Erythroblast (primary cell): ENCODE results near the gene IFT52.
"Not testable (repeated sequence)": the region's sequence is repeated elsewhere in the genome, so short reads cannot be mapped to it uniquely, and the experiment has no call there.

Source experiments
- DNase-seq, 2 experiments: peaks; one replicate each; lab custom pipeline; 2025; lab: John Stamatoyannopoulos, UW
- GATA1 ChIP-seq: IDR thresholded peaks from 2 replicates; pipeline ENCODE4 v1.6.1; 2011; ENCODE audit warnings: low read depth, mild to moderate bottlenecking, control low read depth, low read length, moderate library complexity
- POLR2A ChIP-seq: IDR thresholded peaks from 2 replicates; pipeline ENCODE4 v1.6.1; 2011; ENCODE audit warnings: mild to moderate bottlenecking, low read length

Gene IFT52

DNA sequence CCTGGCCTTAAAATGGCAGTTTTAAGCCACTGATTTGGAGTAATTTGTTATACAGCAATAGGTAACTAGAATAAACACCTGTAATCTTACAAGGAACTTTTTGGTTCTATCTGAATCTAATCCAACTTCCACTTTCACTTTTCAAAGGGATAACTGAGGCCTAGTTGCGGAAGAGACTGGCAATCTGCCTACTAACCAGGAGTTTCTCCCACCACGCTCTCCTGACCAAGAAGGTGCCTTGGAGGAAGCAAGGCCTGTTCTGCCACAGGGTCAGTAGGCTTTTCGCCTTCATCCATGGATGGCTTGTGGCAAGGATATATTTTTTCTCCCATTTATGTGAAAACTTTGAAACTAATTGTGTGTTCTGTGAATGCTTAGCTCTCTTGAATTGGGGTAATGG is 63.2 kb downstream of the IFT52 start:
- no peak for TF ChIP-seq GATA1
- no peak for TF ChIP-seq POLR2A

DNA sequence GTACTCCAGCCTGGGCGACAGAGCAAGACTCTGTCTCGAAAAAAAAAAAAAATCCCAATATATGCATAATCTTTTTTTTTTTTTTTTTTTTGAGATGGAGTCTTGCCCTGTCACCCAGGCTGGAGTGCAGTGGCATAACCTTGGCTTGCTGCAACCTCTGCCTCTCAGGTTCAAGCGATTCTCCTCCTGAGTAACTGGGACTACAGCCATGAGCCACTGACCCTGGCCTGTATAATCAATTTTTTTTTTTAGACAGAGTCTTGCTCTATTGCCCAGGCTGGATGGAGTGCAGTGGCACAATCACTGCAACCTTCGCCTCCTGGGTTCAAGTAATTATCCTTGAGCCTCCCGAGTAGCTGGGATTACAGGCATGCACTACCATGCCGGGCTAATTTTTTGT is 64.4 kb downstream of the IFT52 start:
- DNase-seq, result not testable (repeated sequence)

More for the DNA sequence above, 63.2 kb downstream of the IFT52 start:
- no peak for DNase-seq

DNA sequence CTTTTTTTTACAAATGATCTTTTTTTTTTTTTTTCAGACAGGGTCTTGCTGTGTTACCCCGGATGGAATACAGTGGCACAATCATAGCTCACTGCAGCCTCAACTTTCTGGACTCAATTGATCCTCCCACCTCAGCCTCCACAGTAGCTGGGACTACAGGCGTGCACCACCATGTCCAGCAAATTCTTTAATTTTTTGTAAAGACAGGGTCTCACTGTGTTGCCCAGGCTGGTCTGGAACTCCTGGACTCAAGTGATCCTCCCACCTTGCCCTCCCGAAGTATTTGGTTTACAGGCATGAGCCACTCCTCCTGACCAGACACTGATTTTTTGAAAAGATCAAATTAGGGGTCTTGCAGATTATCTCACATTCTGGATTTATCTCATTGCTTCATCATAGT is 65.2 kb downstream of the IFT52 start:
- DNase-seq, result no peak

DNA sequence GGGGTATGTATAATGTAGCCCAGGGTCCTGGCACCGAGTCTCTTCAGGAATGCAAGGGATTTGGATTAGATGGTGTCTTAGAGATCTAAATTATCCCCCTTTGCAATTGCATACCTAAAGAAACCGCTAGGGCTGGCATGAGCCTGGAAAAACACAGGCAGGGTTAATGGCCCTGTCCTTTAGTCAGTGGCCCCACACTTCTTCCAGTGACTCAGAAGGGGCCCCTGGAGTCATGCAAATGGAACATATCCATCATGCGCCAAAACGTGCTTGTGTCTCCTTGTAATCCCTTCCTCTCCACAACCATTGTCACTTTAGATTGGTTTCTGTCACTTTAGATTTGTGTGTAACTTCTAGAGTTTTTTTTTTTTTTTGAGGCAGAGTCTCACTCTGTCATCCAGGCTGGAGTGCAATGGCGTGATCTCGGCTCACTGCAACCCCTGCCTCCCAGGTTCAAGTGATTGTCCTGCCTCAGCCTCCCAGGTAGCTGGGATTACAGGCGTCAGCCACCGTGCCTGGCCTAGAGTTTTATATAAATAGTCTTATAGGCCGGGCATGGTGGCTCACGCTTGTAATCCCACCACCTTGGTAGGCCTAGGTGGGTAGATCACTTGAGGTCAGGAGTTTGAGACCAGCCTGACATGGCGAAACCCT is 67.5 kb downstream of the IFT52 start:
- TF ChIP-seq GATA1, result no peak
- no peak for TF ChIP-seq POLR2A
- peak; percentile 63 to 68 for DNase-seq

More for the DNA sequence above, 65.2 kb downstream of the IFT52 start:
- TF ChIP-seq POLR2A (no peak), GATA1 (no peak)

DNA sequence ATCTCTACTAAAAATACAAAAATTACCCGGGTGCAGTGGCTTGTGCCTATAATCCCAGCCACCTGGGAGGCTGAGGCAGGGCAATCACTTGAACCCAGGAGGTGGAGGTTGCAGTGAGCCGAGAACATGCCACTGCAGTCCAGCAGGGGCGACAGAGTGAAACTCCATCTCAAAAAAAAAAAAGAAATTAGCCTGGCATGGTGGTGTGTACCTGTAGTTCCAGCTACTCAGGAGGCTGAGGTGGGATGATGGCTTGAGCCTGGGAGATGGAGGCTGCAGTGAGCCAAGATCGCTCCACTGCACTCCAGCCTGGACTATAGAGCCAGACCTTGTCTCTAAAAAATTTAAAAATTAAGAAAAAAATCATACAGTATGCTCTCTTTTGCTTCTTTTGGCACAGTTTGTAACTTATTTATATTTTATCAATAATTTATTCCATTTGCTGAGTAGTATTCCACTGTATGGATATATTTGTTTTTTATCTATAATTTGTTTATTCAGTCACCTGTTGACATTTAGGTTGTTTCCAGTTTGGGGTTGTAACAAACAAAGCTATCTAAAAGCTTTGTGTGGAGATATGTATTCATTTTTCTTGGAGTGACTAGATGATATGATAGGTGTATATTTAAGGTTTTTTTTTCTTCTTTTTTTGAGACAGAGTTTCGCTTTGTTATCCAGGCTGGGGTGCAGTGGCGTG is 68.1 kb downstream of the IFT52 start:
- TF ChIP-seq POLR2A (no peak), GATA1 (no peak)
- peak; percentile 31 to 54 for DNase-seq

DNA sequence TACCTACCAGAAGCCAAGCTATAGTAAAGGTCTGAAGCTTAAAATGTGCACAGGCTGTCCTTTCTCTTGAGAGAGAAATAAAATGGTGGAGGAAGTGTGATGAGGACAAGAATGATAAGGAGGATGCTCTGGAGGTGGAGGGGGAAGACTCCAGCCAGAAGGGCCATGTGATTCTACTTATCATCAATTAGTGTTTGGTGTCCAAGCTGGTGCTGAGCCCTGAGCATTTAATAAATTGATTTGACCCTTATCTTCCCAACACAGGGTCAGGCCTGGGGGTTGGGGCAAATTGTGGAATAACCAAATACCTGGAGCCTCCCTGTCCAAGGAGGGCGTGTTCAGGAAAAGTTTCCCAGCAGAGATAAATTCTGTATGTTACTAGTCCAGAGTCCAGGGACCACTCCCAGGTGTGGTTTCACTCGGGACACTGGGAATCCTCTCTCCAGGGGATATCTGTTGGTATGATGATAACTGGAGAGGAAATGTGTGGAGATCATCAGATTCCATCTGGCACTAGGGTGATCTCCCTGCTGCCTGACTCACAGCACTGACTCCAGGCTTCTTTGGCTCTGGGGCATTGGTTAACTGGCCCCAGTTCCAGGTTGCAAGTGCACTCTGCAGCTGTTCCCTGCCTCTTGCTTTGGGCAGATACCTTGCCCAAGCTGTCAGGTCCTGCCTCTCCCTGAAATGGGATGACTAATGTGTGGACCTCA is 72.4 kb downstream of the IFT52 start:
- peak; percentile 30 to 68 for DNase-seq
- TF ChIP-seq POLR2A (no peak), GATA1 (no peak)

DNA sequence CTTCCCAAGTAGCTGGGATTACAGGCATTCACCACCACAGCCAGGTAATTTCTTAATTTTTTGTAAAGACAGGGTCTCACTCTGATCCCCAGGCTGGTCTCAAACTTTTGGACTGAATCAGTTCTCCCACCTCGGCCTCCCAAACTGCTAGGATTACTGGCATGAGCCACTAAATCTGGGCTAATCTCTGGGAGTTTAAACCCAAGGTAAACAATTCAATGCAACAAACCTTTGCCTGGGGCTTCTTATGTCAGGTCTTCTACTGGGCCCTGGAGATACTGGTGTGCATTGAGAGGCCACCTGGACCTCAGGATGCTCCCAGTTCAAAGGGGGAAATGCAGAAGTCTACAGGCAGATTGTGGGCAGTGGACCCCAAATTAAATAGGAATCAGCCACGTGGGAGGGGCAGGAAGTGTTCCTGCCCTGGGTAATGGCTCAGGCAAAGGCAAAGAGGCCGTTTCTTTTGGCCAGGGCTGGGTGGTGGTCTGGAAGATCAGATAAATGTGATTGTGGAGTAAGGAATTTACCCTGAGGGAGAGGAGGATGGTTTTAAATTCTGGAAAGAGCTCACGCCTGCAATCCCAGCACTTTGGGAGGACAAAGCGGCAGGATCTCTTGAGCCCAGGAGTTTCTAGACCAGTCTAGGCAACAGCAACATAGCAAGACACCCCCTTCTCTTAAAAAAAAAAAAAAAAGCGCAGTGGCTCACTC is 74.9 kb downstream of the IFT52 start:
- no peak for TF ChIP-seq GATA1
- DNase-seq, result no peak

DNA sequence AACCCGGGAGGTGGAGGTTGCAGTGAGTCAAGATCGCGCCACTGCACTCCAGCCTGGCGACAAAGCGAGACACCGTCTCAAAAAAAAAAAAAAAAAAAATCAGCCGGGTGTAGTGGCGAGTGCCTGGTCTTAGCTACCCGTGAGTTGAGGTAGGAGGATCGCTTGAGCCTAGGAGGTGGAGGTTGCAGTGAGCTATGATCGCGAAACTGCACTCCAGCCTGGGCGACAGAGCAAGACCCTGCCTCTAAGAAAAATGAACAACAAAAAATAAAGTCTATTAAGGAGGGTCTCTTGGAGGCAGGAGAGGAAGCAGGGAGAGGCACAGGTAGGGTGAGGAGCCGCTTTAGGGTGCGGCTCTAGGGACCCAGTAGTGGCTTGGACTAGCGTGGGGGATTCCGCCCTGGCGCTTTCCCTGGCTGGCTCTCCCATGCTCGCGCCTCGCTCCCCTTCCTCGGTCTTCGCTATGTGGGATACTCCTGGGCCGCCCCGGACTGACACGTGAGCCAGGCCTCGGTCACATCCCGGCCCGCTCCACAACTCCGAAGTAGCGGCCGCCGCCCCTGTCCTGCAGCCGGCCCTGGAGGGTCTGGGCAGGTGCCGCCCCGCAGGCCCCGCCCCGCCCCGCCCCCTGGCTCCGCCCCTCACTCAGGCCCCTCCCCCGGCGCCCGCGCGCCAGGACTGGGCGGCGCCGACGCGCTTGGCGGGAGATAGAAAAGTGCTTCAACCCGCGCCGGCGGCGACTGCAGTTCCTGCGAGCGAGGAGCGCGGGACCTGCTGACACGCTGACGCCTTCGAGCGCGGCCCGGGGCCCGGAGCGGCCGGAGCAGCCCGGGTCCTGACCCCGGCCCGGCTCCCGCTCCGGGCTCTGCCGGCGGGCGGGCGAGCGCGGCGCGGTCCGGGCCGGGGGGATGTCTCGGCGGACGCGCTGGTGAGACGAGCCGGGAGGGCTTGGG is 75.9 kb downstream of the IFT52 start, which contains the start of gene MYBL2:
TSS of gene MYBL2 (plus strand) at position 739 of the 953 bp plus-strand sequence. CDS start at position 909, 170 bp downstream.
- TF ChIP-seq GATA1 (no peak), POLR2A (no peak)
- DNase-seq, result peak; percentile 88 to 93

DNA sequence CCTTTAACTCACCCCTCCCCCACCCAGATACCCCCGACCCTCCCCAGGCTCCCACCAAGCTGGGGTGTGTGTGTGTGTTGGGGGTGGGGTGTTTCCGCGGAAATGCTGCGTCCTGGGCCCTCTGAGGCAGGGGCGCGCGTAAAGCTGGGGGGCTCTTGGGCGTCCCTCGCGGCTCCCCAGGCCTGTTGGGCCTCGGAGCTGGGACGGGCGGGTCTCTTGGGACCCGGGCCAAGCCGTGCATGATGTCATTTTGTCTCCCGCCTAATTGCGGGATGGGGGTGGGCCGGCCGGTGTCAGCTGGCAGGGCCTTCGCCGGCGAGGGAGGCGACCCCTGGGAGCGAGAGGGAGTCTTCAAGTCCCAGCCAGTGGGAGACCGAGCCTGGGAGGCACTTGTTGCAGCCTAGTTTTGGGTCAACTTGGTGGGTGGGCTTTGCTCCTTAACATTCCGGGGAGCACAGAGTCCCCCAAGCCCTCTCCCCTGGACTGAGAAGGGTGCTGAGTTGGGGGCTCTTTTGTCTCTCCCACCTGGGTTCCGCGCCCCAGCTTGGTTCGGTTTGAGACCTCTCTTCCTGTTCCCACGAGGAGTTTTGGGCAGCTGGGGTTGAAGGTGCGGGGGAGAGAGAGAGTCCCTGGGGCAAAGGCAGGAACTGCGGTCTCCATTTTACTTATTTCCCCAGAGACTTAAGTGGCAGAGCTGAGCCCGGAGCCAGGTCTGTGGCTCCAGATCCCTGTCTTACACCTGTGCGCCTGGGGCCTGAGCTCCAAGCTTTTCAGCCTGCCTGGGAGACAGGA is 76.8 kb downstream of the IFT52 start:
- TF ChIP-seq POLR2A (no peak), GATA1 (no peak)
- DNase-seq, result peak; percentile 91 to 93

DNA sequence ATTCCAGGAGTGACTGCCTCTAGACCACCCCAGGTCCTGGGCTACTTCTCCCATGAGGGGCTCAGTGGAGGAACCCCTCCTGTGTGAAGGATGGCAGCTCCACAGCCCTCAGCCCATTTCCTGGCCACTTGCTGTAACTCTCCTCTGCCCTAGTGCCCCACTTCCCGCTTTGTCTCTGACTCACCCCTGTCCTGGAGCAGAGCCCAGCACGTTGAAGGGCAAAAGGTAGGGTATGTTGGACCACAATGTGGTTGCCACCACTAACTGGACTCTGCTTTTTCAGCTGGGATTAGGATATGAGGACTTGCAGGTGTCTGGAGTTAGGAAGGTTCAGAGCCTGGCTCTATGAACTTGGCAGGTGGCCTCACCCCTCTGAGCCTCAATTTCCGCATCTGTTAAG is 78.6 kb downstream of the IFT52 start:
- DNase-seq, result peak; percentile 26 to 40
- no peak for TF ChIP-seq POLR2A
- no peak for TF ChIP-seq GATA1

DNA sequence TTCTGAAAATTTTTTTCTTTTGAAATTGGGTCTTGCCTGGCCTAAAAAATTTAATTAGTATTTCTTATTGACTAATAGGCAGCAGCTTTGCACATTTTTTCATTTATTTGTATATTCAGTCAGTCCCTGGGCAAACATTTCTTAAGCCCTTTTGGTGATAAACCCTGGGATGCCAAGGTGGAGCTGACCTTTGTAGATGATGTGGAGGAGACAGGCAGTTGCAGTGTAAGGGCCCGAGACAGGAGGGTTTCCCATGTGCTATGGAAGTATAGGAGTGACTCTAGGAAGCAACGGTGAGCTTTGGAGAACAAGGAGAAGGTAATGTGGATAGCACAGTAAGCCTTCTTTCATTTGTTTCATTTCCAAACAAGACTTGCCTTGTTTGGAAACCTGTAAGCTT is 79.7 kb downstream of the IFT52 start:
- peak in 1 of 2 experiments; percentile 9 for DNase-seq
- no peak for TF ChIP-seq GATA1

DNA sequence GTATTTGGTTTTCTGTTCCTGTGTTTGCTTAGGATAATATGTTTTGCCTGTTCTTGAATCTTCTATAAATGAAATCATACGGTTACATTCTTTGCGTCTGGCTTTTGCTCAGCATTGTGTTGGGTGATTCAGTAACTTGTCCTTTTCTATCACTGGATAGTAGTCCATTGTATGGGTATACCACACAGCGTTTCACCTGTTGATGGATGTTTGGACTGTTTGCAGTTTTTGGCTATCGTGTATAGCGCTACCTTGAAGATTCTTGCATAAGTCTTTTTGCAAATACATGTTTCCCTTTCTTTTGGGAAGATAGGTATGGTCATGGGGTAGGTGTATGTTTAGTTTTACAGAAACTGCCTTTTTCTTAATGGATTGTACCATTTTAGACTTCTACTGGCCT is 85.6 kb downstream of the IFT52 start:
- TF ChIP-seq POLR2A (no peak), GATA1 (no peak)
- no peak for DNase-seq
